ENCODE measurements around the gene SMOC1. TPM values are rescaled to one million over a fixed set of nuclear protein-coding genes. Genes with fewer than 3 reads are reported as not detected.

Gene SMOC1
- total RNA-seq, 2 donors from 2014 or later, result 5.3 to 14.0 TPM

DNA sequence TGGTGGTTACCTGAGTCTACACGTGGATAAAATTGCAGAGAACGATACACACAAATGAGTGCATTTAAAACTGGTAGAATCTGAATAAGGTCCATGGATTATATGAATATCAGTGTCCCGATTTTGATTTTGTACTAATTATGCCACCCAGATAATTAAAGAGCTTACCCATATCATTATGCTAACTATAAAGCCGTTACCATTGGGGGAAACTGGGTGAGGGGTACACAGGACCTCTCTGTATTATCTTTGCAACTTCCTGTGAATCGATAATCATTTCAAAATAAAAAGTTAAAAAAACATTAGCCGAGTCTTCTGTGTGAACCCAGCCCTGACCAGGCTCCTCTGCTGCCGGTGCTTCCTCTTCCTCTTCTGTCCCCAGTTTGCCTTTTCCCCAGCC, 107.1 kb downstream of the SMOC1 start:
- H3K36me3 ChIP-seq (replicated peaks in 1 of 2; ENCODE audit: insufficient read depth in 1 of 2, low read depth in 2 of 2), result no peaks in the 10 kb centered on the region
- intact Hi-C loops (cut with DNase I), result no loop called here
- H3K9me3 ChIP-seq, result no peaks in the 10 kb centered on the region
- H3K27me3 ChIP-seq, result no peaks in the 10 kb centered on the region
- H3K27ac ChIP-seq, result no peak overlapping the region
- WGBS, 2 donors, result 76 to 77% methylated on average over 7 of the region's 7 CpGs
- DNase-seq, result no peak
- ATAC-seq, result no peak
- no peak overlapping the region for H3K4me3 ChIP-seq
- peaks cover 14% of the 10 kb centered on the region for H3K4me1 ChIP-seq
- TF ChIP-seq POLR2A (IDR thresholded peaks at IDR 0.05), result no peak
- TF ChIP-seq, protein P1, sequence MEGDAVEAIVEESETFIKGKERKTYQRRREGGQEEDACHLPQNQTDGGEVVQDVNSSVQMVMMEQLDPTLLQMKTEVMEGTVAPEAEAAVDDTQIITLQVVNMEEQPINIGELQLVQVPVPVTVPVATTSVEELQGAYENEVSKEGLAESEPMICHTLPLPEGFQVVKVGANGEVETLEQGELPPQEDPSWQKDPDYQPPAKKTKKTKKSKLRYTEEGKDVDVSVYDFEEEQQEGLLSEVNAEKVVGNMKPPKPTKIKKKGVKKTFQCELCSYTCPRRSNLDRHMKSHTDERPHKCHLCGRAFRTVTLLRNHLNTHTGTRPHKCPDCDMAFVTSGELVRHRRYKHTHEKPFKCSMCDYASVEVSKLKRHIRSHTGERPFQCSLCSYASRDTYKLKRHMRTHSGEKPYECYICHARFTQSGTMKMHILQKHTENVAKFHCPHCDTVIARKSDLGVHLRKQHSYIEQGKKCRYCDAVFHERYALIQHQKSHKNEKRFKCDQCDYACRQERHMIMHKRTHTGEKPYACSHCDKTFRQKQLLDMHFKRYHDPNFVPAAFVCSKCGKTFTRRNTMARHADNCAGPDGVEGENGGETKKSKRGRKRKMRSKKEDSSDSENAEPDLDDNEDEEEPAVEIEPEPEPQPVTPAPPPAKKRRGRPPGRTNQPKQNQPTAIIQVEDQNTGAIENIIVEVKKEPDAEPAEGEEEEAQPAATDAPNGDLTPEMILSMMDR (IDR thresholded peaks at IDR 0.05), result no peak

DNA sequence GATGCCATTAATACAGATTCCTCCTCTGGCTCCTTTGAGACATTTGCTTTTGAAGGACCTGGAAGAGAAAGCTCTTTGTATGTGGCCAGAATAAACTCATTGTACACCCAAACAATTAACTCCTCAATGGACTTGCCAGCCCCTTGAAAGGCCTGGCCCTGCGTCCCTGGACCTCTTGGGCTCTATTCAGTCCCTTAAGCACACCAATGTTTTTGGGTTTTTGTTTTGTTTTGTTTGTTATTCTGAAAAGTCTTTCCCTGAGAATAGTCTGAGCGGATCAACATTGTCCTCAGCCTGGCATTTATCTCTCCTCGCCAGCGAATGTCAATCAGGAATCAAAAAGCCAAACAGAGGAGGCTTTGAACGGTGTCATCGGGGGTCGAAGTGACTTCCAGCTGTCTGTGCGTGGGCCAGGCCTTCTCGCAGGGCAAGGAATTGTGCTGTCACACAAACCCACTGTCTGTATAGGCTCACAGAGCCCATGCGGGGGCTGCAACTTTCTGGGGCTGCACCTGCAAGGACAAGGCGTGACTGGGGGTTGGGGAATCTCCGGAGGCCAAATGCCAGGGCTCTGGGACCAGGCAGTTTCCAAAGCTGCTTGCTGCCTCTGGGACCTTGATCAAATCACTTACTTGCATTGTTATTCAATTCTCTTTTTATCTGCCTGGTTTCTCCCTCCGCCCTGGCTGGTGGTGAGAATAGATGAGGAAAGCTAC, 108.3 kb downstream of the SMOC1 start:
- Histone ChIP-seq H3K4me3 (no peak overlapping the region), H3K4me1 (peaks cover 9% of the 10 kb centered on the region), H3K27me3 (no peaks in the 10 kb centered on the region), H3K9me3 (no peaks in the 10 kb centered on the region), H3K36me3 (replicated peaks in 1 of 2; ENCODE audit: insufficient read depth in 1 of 2, low read depth in 2 of 2) (no peaks in the 10 kb centered on the region), H3K27ac (no peak overlapping the region)
- no peak for DNase-seq
- no peak for ATAC-seq
- 77 to 80% methylated on average over 13 of the region's 13 CpGs for WGBS, 2 donors
- TF ChIP-seq, protein P1 (IDR thresholded peaks at IDR 0.05), result no peak
- TF ChIP-seq POLR2A (IDR thresholded peaks at IDR 0.05), result no peak
- intact Hi-C loops (cut with DNase I), result no loop called here

DNA sequence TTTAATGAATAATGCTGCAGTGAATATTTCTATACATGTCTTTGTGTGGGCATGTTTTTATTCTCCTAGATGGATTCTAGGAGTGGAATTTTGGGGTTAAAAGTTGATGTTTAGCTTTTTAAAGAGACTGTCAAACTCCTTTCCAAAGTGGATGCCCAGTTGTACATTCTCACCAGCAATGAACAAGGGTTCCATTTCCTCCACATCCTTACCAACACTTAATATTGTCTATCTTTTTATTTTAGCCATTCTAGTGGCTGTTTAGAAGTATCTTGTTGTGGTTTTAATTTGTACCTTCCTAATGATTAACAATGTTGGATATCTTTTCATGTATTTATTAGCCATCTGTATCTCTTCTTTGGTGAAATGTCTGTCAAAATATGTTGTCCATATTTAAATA, 109.8 kb downstream of the SMOC1 start:
- intact Hi-C loops (cut with DNase I), result no loop called here
- Histone ChIP-seq H3K9me3 (no peaks in the 10 kb centered on the region), H3K27me3 (no peaks in the 10 kb centered on the region), H3K27ac (no peak overlapping the region), H3K36me3 (replicated peaks in 1 of 2; ENCODE audit: insufficient read depth in 1 of 2, low read depth in 2 of 2) (no peaks in the 10 kb centered on the region), H3K4me1 (peaks cover 6% of the 10 kb centered on the region), H3K4me3 (no peak overlapping the region)
- no peak for ATAC-seq
- TF ChIP-seq, protein P1 (IDR thresholded peaks at IDR 0.05), result no peak
- no peak for TF ChIP-seq POLR2A (IDR thresholded peaks at IDR 0.05)
- DNase-seq, result no peak

DNA sequence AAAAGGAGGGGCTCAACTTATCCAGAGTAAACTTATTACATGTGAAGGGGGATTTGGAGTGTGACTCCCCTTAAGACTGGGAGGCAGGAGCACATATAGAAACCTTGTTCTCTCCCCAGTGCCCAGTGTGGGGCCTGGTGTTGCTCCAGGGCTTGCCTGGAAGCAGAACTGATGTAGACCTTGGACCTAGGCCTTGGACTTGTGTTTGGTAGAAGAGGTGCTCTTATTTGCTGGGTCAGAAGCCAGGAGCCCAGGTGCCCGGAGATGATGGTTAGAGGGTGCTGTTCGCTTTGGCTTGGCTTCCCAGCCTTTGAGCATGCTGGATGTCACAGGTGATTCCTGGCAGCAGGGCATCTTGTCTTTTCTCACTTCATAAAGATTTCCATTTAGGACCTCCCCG, 110.4 kb downstream of the SMOC1 start:
- no peaks in the 10 kb centered on the region for H3K36me3 ChIP-seq (replicated peaks in 1 of 2; ENCODE audit: insufficient read depth in 1 of 2, low read depth in 2 of 2)
- H3K27me3 ChIP-seq, result no peaks in the 10 kb centered on the region
- no peak overlapping the region for H3K27ac ChIP-seq
- no peak for ATAC-seq
- H3K4me1 ChIP-seq, result peaks cover 6% of the 10 kb centered on the region
- TF ChIP-seq, protein P1 (IDR thresholded peaks at IDR 0.05), result no peak
- intact Hi-C loops (cut with DNase I), result no loop called here
- no peak overlapping the region for H3K4me3 ChIP-seq
- DNase-seq, result peak in 1 of 4 donors; percentile 51
- no peaks in the 10 kb centered on the region for H3K9me3 ChIP-seq
- 68 to 82% methylated on average over 3 of the region's 3 CpGs for WGBS, 2 donors

DNA sequence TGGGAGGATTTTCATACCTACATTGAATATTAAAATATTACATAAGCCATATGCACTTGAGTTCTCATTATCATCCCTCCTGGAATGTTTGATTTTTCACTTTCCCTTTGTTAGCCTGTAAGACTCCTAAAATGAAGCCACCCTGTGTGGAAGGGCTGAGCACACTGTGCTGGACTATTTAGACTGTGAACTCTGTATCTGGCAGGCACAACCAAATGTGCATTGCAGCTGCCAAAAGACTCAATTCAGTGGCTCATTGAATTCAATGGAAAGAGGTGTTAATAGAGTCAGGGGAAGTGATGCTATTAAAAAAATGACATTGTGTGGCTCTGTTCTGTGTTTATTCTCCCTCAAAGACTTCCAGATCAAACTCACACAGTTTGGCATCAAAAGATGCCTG, 111.1 kb downstream of the SMOC1 start:
- Histone ChIP-seq H3K36me3 (replicated peaks in 1 of 2; ENCODE audit: insufficient read depth in 1 of 2, low read depth in 2 of 2) (no peaks in the 10 kb centered on the region), H3K9me3 (no peaks in the 10 kb centered on the region), H3K27ac (no peak overlapping the region), H3K4me1 (peaks cover 6% of the 10 kb centered on the region), H3K4me3 (no peak overlapping the region), H3K27me3 (no peaks in the 10 kb centered on the region)
- intact Hi-C loops (cut with DNase I), result no loop called here
- TF ChIP-seq POLR2A (IDR thresholded peaks at IDR 0.05), result no peak
- TF ChIP-seq, protein P1 (IDR thresholded peaks at IDR 0.05), result no peak
- ATAC-seq (no peak), DNase-seq (no peak)

All from body of pancreas (tissue), 4 donors.